Measurements from ENCODE around the gene RPL6. TPM values are rescaled to one million over a fixed set of nuclear protein-coding genes. Genes with fewer than 3 reads are reported as not detected.

The RPL6 gene
- total and polyA plus RNA-seq, 10 of the 15 experiments (the other 5 are each of a cell fraction or from before 2014, with no cell fraction given): 801 to 3,690 (median 2,265) TPM

- Histone ChIP-seq H3K27me3 (replicated peaks in 1 of 2; ENCODE audit: control insufficient read depth in 2 of 2, insufficient read depth in 2 of 2, low read length in 1 of 2) (no peaks in the 10 kb centered on the region), H3K4me3 (peak overlapping the region; percentile 98), H3K4me2 (ENCODE audit: control insufficient read depth, insufficient read depth) (peak overlapping the region; percentile 80), H3K4me1 (ENCODE audit: control insufficient read depth, insufficient read depth, low read length) (no peaks in the 10 kb centered on the region; the same call in 1 of the 2 replicates), H3K9me3 (replicated peaks; ENCODE audit: control insufficient read depth, insufficient read depth, low read length) (no peaks in the 10 kb centered on the region), H2AFZ (ENCODE audit: control insufficient read depth, low read depth, low read length) (peak overlapping the region; percentile 58), H3K36me3 (ENCODE audit: control insufficient read depth in 2 of 2, insufficient read depth in 2 of 2, low read length in 1 of 2) (no peaks in the 10 kb centered on the region), H4K20me1 (ENCODE audit: control insufficient read depth, insufficient read depth) (no peaks in the 10 kb centered on the region), H3K9ac (ENCODE audit: control insufficient read depth, insufficient read depth, low read length) (peak overlapping the region; percentile 70), H3K79me2 (ENCODE audit: control insufficient read depth, insufficient read depth, low read length) (peaks cover 46% of the 10 kb centered on the region), H3K27ac (ENCODE audit: control insufficient read depth, insufficient read depth) (peak overlapping the region; percentile 82)
- in situ Hi-C loops (cut with MboI) (loop anchor here (10.0 kb wide), 1 partner anchor 436 kb away; no protein-coding TSS in a partner anchor), intact Hi-C loops (cut with micrococcal nuclease; ENCODE audit: unreplicated experiment) (loop anchor here (2.0 to 10.0 kb wide), 5 partner anchors 78 to 536 kb away; partner anchors contain the start of genes ERP29, MAPKAPK5 and TMEM116)
- TF ChIP-seq PAX5 (IDR thresholded peaks at IDR 0.05; ENCODE audit: borderline replicate concordance, low read depth, low read length) (no peak), IRF4 (IDR thresholded peaks at IDR 0.05; ENCODE audit: low read depth, low read length) (0 out of 2 replicates have a peak, but pooled peaks have one; percentile 2), MLLT1 (IDR thresholded peaks at IDR 0.05) (peak; percentile 99), WRNIP1 (IDR thresholded peaks at IDR 0.05; ENCODE audit: borderline replicate concordance, low read depth, low read length) (peak; percentile 87; the same call in 1 of the 2 replicates), ZBTB40 (IDR thresholded peaks at IDR 0.05; ENCODE audit: borderline replicate concordance) (peak; percentile 59; the same call in 1 of the 2 replicates)
- DNase-seq (ENCODE audit: low read depth, low spot score): no peak
- ChIA-PET RAD21 (ENCODE audit: unreplicated experiment) (no interaction called here), SMC1A (ENCODE audit: uncharacterized antibody, unreplicated experiment) (no interaction called here), CTCF (interaction anchor here (0.6 kb wide), 1 partner anchor 9 kb away, joined by 3 read pairs; no protein-coding TSS in a partner anchor), POLR2A (interaction anchor here (1.0 kb wide), 1 partner anchor 29 kb away, joined by 3 read pairs; no protein-coding TSS in a partner anchor)
- BruUV-seq (replicated peaks): no TSS peak
- FAIRE-seq: no peak
- WGBS (ENCODE audit: insufficient coverage, insufficient replicate concordance, low lambda C conversion rate, missing lambda C conversion rate): 55% methylated on average over 34 of the region's 34 CpGs
- ATAC-seq: no peak; the same call in 2 of the 3 replicates
Observed at GRCh38 chr12:112380663-112381405, 28.6 kb downstream of the RPL6 start.

All from GM12878 (cell line).